Left kidney (tissue), 2 donors: ENCODE measurements around the gene ZNF79. TPM values are rescaled to one million over a fixed set of nuclear protein-coding genes. Genes with fewer than 3 reads are reported as not detected.

ENCODE experiments used
- DNase-seq: peaks from one replicate; pipeline ENCODE4 v3.0.0-alpha.2; 2013
- polyA plus RNA-seq: library from polyadenylated mRNA; unstranded; fragments of 120-200 nt; gene quantifications from one replicate; pipeline ENCODE4 v1.2.1, GENCODE V29; 2013; ENCODE audit not compliant: insufficient read length

The ZNF79 gene
- polyA plus RNA-seq, 1 donor = 6.9 TPM

DNA sequence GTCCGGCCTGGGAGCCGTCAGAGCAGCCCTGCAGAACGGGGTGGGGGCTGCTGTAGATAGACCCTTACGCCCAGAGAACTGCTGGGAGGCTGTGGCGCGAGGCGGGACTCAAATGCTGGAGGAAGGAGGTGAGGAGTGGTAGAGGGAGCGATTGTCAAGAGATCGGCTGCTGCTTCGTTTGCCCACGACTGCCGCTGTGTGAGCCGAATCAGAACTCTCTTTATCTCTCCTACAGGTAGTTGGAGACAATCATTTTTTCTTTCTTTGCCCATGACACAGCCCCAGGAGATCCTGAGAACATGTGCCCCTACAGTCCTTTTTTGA lies 456 bp downstream of the ZNF79 start:
- no peak for DNase-seq

DNA sequence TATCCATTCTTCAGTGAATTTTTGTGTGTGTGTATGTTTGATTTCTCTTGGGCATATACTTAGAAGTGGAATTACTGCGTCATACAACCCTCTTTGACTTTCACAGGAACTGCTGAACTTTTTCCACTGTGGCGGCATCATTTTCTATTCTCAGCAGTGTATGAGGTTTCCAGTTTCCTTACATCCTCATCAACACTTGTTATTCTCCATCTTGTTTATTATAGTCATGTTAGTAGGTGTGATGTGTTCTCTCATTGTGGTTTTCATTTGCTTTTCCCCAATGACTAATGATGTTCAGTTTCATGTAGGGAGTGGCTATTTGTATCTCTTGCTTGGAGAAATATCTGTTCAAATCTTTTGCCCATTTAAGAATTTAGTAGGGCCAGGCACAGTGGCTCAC lies 2.6 kb downstream of the ZNF79 start:
- DNase-seq = no peak

DNA sequence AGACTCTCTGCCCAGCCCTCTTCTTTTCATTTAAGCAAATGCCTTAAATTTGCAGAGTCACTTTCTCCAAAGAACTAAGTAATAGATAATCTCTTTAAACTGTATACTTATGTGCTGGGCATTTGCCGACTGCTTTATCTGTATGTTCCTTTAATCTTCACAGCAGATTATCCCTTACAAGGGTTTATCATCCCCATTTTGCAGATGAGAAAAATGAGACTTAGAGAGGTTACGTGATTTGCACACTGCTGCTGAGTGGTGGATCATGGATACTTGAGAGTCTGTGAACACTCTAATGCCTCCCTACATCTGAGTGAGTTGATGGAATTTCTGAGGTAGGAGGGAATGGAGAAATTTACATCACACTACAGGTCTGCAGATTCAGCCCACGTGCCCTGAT lies 4.2 kb downstream of the ZNF79 start:
- no peak for DNase-seq

DNA sequence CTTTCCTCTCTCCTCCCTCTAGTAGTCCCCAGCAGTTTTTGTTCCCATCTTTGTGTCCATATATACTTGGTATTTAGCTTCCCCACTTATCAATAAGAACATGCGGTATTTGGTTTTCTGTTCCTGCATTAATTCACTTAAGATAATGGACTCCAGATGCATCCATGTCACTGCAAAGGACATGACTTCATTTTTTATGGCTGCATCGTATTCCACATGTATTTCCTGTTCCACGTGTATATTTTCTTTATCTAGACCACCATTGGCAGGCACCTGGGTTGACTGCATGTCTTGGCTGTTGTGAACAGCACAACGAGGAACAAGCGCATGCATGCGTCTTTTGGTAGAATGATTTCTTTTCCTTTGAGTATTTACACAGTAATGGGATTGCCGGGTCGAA lies 6.2 kb downstream of the ZNF79 start:
- no peak for DNase-seq

DNA sequence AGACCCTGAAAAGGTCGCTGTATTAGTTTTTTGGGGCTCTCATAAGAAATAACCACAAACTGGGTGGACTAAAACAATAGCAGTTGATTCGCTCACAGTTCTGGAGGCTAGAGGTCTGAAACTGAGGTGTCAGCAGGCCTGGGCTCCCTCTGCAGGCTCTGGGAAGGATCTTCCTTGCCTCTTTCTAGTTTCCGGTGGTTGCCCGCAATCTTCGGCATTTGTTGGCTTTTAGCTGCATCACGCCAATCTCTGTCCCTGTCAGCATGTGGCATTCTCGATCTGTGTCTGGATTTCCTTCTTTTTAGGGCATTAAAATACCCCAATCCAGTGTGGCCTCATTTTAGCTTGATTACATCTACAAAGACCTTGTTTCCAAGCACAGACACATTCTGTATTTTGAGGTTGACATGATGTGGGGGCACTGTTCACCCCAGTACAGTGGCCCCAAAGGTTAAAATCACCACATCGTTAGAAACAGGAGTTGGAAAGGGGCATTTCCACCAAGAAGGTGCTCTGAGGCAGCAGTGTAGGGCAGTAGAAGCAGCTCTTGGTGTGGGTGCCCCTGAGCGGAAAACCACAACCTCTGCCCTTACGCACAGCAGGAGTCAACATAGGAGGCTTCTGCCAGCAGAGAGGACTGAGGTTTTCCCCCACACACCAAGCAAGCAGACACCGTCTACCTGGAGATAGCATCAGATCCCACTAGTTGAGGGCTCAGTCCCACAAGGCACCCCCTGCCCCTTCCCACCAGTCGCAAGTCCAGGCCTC lies 13.5 kb downstream of the ZNF79 start:
- no peak for DNase-seq

DNA sequence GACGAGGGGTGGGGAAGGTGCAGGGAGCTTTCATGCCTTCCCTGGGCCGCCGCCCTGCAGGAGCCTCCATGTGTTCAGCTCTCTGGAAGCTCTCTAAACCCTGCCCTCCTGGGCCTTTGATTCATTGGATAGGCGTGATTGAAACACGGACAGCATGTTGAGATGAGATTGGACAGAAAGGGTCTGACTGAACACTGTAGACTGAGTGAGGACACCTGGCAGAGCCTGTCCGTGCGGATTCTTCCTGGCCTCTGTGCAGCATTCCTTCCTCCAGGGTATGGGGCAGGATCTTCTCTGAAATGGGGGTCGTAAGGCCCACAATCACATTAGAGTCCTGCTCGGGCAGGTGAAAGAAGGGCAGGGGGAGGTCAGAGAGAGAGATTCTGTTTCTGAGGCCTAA lies 14.2 kb downstream of the ZNF79 start:
- no peak for DNase-seq

DNA sequence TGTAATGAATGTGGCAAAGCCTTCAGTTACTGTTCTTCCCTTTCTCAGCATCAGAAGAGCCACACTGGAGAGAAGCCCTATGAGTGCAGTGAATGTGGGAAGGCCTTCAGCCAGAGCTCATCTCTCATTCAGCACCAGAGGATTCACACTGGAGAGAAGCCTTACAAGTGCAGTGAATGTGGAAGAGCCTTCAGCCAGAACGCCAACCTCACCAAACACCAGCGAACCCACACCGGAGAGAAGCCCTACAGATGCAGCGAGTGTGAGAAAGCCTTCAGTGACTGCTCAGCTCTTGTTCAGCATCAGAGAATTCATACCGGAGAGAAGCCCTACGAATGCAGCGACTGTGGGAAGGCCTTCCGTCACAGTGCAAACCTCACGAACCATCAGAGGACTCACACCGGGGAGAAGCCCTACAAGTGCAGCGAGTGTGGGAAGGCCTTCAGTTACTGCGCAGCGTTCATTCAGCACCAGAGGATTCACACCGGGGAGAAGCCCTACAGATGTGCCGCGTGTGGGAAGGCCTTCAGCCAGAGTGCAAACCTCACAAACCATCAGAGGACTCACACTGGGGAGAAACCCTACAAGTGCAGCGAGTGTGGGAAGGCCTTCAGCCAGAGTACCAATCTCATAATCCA lies 20.2 kb downstream of the ZNF79 start:
- no peak for DNase-seq

DNA sequence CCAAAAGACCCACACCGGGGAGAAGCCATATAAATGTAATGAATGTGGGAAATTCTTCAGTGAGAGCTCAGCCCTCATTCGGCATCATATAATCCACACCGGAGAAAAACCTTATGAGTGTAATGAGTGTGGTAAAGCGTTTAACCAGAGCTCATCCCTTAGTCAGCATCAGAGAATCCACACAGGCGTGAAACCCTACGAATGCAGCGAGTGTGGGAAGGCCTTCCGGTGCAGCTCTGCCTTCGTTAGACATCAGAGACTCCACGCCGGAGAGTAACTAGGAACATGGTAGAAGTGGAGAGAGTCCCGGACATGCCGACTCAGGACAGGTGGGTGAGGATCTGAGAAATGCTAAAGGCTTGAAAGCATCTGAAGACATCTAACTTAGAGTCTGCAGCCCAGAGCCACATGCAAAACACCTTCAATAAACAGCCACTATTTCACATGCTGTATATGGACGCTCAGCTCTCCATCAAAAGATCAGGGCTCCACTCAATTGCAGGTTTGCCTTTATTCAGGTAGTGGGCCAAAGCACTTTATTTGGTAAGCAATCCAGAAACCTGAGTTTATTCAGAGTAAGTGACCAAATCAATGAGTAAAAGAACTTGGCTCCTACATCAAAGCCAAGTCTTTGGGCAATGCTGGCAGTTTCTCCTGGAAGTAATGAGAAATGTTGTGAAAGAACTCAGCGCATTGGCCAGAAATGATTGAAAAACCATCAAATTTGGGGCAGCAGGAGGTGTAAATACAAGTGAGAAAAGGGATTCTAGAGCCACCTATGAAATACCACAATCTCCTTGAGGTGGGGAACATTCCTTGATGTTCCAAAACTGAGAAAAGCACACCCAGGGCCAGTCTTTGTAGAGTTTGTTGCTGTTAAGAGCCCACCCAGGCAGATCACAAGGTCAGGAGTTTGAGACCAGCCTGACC lies 21.0 kb downstream of the ZNF79 start:
- DNase-seq = no peak

DNA sequence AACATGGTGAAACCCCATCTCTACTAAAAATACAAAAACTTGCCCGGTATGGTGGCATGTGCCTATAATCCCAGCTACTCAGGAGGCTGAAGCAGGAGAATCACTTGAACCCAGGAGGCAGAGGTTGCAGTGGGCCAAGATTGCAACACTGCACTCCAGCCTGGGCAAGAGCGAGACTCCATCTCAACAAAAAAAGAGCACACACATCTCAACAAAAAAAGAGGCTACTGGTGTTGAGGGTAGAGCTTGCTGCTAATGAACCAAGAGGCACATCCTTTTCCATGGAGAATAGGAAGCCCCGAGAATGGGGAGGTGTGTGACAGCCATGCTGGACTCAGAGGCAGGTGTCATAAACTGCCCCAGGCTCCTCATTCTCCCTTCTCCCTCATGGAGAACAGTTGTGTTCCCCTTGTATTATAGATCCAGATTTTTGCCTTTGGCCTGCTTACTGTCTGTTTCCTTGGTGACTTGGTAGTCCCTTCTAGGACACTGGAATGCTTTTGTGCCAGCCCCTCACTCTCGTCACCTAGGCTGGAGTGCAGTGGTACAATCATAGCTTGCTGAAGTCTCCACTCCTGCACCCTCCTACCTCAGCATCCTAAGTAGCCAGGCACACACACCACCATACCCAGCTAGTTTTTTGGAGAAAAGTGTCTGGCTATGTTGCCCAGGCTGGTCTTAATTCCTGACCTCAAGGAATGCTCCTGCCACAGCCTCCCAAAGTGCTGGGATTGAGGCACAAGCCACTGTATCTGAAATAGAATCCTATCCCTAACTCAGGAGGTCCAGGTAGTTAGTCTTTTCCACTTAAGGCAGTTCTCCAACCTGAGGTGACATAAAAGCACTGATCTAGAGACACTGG lies 21.9 kb downstream of the ZNF79 start:
- DNase-seq = no peak

DNA sequence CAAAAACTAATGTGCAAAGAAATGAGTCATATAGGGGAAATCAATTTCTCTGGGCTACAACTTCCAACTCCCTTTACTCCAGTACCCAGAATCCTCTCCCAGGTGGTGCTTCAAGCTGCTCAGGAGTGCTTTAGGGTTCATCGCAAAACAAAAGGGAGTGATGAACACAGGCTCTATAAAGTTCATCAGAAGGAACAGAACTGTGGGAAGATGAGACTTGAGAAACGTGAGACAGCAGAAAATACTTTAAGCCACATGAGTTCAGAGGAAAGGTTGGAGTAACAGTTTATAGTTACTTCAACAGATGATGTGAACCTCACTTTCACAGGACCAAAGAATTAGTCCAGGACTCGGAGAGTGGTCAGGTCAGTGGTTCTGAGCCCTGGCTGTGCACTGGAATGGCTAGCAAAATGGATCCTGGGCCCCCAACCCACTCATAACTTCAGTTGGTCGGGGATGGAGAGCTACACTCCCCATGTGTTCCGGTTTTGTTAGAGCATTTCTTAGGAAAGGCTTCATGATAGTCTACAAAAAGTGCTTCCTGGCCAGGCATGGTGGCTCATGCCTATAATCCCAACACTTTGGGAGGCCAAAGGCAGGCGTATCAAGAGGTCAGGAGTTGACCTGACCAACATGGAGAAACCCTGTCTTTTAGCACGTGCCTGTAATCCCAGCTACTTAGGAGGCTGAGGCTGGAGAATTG lies 22.7 kb downstream of the ZNF79 start:
- no peak for DNase-seq

DNA sequence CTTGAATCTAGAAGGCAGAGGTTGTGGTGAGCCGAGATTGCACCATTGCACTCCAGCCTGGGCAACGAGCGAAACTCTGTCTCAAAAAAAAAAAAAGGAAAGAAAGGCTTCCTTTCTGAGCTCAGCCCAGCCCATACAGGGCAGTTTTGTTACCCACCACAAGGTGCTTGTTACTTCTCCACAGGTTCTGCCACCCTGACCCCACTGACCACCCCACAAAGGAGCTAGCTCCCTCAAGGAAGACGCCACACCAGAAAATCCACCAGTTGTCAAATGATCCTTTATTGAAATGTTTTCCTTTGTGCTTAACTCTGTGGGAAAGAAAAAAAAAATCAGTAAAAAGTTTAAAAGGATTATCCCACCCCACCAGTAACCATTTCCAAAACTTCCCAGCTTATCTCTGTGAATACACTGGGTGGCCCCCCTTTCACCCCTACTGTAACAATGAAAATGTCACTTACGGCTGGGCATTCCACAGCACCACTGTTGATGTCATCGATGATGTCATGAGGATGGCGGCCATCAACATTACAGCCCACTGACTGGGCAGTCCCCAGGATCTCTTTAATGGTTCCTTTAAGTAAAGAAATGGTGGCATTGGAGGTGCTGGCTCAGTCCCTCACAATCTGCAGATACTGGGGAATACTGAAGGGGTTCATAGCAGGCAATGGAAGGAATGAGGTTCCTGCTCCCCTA lies 23.4 kb downstream of the ZNF79 start:
- no peak for DNase-seq

DNA sequence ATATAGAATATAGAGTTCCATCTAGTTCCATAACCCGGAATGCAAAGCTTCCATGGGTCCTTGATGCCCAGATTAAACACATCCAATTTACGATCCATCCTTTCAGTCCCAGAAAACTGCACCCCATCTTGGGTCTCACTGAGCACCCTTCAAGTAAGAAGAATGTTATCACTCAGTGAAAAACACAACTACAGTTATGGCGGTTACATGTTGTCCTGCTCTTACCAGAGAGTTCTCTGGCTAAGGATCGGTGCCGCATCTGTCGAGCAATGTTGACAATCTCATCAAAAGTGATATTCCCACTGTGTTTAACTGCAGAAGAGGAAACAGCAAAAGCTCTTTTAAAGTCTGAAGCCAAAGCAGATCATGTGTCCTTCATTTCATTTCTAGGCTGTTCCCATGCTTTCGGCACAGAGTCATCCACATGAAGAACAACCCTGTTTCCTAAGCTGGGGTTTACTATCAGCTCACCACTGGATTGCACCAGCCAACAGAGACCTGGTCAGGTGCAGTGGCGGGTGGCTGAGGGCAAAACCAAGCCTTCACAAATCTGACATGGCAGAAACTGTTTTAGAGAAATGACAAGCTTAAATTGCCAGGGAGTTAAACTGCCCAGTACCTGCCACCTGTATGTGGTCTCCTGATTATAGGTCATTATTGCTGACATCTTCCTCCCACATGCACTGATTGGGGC lies 24.1 kb downstream of the ZNF79 start:
- no peak for DNase-seq

DNA sequence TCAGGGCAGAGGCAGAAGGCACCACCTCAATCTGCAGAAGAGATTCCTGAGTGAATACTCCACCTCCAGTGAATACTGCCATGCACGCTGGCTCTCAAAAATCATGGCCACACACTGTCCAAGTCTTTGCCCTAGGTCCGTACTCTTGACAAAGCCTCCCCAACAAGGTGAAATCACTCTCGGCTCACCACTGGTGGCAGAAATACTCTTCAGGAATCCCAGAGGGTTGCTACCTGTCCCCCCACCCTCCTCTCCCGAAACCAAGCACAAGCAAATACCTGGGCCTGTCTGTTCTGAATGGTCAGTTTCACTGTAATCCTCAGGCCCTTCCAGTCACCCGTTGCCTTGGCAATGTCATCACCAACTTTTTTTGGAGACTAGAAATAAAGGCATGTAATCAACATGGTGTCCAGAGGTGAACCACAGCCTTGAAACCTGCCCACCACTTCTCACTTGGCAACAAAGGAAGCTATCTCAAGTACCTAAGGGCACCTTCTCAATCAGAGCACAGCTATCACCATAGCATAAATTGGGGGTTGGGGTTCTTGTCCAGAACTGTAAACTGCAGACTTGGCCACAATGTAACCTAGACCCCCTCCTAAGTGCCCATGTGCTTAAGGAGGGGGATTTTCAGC lies 25.3 kb downstream of the ZNF79 start:
- no peak for DNase-seq

DNA sequence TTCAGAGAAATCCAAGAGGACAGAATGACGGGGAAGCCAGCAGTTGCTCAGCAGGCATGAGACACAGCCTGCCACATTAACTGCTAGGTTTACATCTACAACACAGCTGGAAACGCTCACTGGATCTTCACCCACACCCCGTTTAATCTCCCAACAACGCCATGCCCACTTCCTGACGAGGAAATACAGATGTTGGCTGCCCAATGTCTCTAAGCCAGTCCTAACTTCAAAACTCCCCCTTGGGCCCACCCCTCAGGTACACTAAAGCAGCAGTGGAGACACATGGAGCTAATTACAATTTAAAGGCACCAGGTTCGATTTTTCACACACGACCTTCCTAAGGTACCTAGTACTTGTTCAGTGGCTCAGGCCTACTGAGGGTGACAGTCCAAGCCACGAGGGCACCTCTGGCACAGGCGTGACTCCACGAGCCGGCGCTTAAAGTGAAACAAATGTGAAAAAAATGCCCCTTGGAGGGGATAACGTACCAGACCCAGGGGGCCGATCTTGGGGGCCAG lies 26.1 kb downstream of the ZNF79 start:
- DNase-seq = no peak

DNA sequence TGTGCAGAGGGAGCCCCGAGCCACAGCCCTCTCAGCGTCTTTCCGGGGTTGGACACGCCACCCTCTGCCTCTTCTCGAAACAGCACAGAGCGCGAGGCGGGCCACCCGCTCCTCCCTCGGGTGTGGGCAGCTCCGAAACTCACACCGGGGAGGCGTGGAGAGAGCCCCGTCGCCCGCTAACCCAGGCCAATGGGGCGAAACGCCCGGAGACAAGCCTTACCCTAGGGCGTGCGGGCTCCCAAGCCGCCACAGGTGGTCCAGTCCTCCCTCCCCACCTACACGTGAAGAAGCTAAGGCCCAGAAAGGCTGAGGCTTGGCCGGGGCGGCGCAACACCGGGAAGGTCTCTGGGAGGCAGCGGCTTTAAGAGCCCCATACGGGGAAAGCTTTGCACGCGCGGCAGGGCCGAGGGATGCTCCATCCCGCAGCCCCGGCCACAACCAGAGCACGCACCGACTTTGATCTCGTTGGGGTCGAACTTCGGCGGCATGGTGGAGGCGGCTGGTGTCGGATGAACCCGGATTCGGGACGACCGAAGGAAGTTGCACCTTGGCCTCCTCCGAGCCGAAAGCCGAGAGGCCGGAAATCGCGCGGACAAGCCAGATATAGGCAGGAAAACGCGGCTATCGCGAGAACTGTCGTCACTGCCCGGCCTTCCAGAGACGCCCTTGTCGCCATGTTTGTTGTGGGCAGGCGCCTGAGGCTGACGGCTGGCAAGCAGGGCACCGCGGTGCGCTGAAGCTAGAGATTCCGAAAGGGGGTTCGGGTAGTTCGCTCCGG lies 26.8 kb downstream of the ZNF79 start, which contains the start of the genes LRSAM1 and RPL12:
Gene LRSAM1, plus strand, starts transcription at position 681 of the 778 bp plus-strand sequence. CDS start 3,018 bp downstream, outside the sequence.
Gene RPL12, minus strand, starts transcription at position 577 of the 778 bp plus-strand sequence. Its CDS starts 89 bp downstream, at position 488.
- DNase-seq = peak; percentile 97

DNA sequence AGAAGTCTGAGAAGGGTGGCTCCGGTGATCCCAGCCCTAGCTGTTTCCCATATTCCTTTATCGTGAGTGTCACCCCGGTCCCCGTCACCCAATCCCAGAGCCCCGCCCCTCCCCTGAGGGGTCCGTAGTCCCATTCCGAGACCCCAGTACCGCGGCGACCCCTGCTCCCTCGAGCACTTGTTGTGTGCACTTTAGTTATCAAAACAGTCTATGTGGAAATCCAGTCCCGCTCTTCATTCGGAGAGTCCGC lies 27.4 kb downstream of the ZNF79 start:
- no peak for DNase-seq

DNA sequence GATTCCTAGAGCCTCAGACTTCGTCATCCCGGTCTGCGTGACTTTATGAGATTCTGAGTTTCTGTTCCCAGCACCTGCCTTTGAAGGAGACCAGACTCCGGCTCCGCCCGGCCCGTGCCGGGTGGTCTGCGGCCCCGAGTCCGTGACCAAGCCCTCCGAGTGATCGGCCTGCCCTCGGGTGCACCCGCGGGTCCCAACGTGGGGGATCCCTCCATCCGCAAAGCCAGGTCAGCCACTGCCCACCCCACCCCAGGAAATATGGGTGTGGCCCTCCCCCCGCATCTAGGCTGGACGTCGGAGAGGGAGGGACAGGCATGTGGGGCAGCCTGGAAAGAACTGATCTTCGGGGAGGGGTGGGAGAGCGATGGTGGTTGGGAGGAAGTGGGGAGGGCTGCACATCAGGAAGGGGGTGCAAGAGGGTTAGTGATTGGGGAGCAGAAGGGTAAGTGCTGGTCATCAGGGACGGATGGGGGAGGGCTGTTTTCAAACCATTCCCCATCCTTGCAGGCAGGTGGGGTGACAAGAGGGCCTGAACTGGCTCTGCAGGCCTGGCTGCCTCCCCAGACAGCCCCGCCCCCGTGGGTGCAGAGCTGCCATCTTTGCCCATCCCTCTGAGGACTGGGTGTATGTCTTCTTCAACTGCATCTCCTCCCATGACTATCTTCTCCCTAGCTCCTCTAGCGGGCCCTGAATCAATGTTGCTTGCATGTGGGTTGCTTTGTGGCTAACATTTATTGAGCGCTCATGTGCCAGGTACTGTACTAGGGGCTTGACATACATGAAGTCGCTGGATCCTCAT lies 27.9 kb downstream of the ZNF79 start:
- DNase-seq = peak; percentile 53

DNA sequence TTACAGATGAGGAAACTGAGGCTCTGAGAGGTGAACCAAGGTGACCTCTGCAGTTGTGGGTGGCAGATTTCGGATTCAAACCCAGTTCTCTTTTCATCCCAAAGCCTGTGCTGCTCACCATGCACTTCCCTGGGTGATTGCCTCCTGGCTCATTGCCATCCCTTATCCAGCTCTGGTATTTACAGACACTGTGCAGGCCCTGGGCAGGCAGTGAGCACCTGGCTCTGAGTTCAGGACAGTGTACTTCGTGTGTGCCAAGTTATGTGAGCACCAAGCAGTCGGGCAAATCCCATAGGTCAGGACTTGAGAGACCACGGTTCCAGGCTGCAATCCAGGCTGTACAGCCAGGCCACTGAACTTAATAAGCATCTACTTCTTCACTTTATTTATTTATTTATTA lies 28.5 kb downstream of the ZNF79 start:
- no peak for DNase-seq
